Nephron (organoid): ENCODE measurements around the gene UPF3A.

Experiments used
- H3K27ac Mint-ChIP-seq, 3 experiments: 2 replicates each; pipeline ENCODE4 v1.8.0; 2020; ENCODE audit warnings: mixed read lengths in 3 of 3, mild to moderate bottlenecking in 2 of 3, moderate library complexity in 1 of 3
- H3K27me3 Mint-ChIP-seq: 2 replicates; pipeline ENCODE4 v1.8.0; 2021; ENCODE audit warnings: low read depth, mild to moderate bottlenecking, moderate library complexity, mixed read lengths
- H3K36me3 Mint-ChIP-seq: 2 replicates; pipeline ENCODE4 v1.8.0; 2020; ENCODE audit warnings: low read depth, mixed read lengths
- H3K4me1 Mint-ChIP-seq: 2 replicates; pipeline ENCODE4 v1.8.0; 2020; ENCODE audit warnings: mixed read lengths
- H3K4me3 Mint-ChIP-seq, 3 experiments: 2 replicates each; pipeline ENCODE4 v1.8.0; 2020; ENCODE audit warnings: mild to moderate bottlenecking in 3 of 3, mixed read lengths in 3 of 3, moderate library complexity in 2 of 3
- H3K9me3 Mint-ChIP-seq: 2 replicates; pipeline ENCODE4 v1.8.0; 2020; ENCODE audit warnings: mixed read lengths
- TF ChIP-seq, protein P1 (sequence below), 3 experiments: fragments of 200-600 bp; sonication (generic); IDR thresholded peaks; one replicate each; pipeline ENCODE4 v1.5.0; 2021; ENCODE audit warnings: antibody characterized with exemption in 3 of 3; ENCODE audit not compliant: unreplicated experiment in 3 of 3

Gene UPF3A

DNA sequence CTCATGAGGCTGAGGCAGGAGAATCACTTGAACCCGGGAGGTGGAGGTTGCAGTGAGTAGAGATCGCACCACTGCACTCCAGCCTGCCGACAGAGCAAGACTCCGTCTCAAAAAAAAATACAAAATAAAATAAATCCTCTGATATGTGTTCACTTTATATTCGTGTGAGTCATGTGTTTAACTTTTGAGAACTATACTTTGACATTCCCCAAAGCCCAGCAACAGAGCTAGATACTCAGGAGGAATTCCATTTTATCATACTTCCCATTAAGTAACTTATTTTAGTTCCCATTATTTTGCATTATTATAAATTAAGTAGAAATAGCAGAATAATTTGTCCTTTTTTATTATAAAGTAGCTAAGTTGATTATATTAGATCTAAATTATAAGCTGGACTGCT lies 29.6 kb downstream of the UPF3A start:
- Mint-ChIP-seq H3K27me3 (no peaks in the 10 kb centered on the region), H3K27ac (no peak overlapping the region), H3K4me1 (peaks cover 23% of the 10 kb centered on the region), H3K36me3 (peaks cover 15% of the 10 kb centered on the region), H3K4me3 (no peak overlapping the region), H3K9me3 (no peaks in the 10 kb centered on the region)
- TF ChIP-seq, protein P1, sequence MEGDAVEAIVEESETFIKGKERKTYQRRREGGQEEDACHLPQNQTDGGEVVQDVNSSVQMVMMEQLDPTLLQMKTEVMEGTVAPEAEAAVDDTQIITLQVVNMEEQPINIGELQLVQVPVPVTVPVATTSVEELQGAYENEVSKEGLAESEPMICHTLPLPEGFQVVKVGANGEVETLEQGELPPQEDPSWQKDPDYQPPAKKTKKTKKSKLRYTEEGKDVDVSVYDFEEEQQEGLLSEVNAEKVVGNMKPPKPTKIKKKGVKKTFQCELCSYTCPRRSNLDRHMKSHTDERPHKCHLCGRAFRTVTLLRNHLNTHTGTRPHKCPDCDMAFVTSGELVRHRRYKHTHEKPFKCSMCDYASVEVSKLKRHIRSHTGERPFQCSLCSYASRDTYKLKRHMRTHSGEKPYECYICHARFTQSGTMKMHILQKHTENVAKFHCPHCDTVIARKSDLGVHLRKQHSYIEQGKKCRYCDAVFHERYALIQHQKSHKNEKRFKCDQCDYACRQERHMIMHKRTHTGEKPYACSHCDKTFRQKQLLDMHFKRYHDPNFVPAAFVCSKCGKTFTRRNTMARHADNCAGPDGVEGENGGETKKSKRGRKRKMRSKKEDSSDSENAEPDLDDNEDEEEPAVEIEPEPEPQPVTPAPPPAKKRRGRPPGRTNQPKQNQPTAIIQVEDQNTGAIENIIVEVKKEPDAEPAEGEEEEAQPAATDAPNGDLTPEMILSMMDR (IDR thresholded peaks at IDR 0.05; ENCODE audit: unreplicated experiment in 3 of 3), result no peak

DNA sequence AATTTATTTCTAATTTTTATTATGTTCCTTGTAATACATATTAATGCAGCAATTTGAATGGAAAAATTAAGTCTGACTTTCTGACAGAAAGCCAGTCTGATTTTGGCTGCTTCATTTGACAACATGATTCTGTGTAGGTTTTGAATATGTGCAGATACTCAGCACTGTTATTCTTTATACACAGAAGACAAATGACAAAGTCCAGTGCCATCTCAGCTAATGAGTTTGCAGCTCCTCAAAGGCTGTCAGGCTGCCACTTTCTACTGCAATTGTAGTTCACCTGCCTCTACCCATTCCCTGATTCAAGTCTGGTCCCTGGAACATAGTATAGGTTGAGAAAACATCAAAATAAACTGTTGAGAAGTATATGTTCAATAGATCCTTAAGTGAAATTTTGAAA lies 30.0 kb downstream of the UPF3A start:
- Mint-ChIP-seq H3K27me3 (no peaks in the 10 kb centered on the region), H3K27ac (peak overlapping the region in 1 of 3 experiments; percentile 55), H3K4me3 (no peak overlapping the region), H3K9me3 (no peaks in the 10 kb centered on the region), H3K36me3 (peaks cover 12% of the 10 kb centered on the region), H3K4me1 (peaks cover 23% of the 10 kb centered on the region)
- TF ChIP-seq, protein P1 (IDR thresholded peaks at IDR 0.05; ENCODE audit: unreplicated experiment in 3 of 3), result no peak

DNA sequence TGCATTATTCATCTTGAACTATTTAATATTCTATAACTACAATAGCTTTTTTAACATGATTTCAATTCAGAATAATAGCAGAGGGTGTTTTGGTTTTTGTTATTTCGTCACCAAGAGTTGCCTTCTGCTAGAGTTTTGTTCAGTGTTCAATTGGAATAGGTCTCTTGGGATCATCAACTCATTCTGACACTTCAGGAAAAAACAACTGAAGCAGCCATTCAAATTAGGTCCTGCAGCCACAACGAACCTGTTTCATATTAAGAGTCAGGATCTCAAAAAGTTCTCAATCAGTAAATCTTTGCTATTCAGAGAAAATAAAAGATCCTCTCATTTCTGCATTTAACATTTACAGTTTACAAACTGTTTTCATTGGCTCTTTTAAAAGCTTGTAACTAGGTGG lies 30.5 kb downstream of the UPF3A start:
- H3K27ac Mint-ChIP-seq, result no peak overlapping the region
- no peaks in the 10 kb centered on the region for H3K27me3 Mint-ChIP-seq
- peaks cover 23% of the 10 kb centered on the region for H3K4me1 Mint-ChIP-seq
- peaks cover 7% of the 10 kb centered on the region for H3K36me3 Mint-ChIP-seq
- H3K9me3 Mint-ChIP-seq, result no peaks in the 10 kb centered on the region
- TF ChIP-seq, protein P1 (IDR thresholded peaks at IDR 0.05; ENCODE audit: unreplicated experiment in 3 of 3), result no peak
- H3K4me3 Mint-ChIP-seq, result peak overlapping the region in 2 of 3 experiments; percentile 25 to 38

DNA sequence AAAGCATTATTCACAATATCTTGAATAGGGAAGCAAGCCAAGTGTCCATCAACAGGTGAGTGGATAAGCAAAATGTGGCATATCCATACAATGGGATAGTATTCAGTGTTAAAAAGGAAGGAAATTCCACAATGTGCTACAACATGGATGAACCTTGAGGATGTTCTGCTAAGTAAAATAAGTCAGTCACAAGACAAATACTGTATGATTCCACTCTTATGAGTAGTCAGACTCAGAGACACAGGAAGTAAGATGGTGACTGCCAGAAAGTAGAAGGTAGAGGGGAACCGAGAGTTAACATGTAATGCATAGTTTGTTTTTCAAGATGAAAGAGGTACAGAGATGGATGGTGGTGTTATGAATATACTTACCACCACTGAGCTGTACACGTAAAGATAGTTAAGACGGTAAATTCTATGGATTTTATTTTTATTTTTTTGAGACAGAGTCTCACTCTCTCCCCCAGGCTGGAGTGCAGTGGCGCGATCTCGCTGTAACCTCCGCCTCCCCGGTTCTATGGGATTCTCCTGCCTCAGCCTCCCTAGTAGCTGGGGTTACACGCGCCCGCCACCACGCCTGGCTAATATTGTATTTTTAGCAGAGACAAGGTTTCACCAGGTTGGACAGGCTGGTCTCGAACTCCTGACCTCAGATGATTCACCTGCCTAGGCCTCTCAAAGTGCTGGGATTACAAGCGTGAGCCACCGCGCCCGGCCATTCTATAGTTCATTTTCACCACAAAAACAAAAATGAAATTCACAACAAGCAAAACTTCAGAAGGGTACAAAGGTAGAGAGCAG lies 31.9 kb downstream of the UPF3A start:
- Mint-ChIP-seq H3K4me3 (peak overlapping the region; percentile 83 to 92 (median 89)), H3K4me1 (peaks cover 23% of the 10 kb centered on the region), H3K36me3 (peaks cover 4% of the 10 kb centered on the region), H3K27ac (peak overlapping the region; percentile 87 to 98 (median 96)), H3K9me3 (no peaks in the 10 kb centered on the region), H3K27me3 (no peaks in the 10 kb centered on the region)
- TF ChIP-seq, protein P1 (IDR thresholded peaks at IDR 0.05; ENCODE audit: unreplicated experiment in 3 of 3), result no peak

DNA sequence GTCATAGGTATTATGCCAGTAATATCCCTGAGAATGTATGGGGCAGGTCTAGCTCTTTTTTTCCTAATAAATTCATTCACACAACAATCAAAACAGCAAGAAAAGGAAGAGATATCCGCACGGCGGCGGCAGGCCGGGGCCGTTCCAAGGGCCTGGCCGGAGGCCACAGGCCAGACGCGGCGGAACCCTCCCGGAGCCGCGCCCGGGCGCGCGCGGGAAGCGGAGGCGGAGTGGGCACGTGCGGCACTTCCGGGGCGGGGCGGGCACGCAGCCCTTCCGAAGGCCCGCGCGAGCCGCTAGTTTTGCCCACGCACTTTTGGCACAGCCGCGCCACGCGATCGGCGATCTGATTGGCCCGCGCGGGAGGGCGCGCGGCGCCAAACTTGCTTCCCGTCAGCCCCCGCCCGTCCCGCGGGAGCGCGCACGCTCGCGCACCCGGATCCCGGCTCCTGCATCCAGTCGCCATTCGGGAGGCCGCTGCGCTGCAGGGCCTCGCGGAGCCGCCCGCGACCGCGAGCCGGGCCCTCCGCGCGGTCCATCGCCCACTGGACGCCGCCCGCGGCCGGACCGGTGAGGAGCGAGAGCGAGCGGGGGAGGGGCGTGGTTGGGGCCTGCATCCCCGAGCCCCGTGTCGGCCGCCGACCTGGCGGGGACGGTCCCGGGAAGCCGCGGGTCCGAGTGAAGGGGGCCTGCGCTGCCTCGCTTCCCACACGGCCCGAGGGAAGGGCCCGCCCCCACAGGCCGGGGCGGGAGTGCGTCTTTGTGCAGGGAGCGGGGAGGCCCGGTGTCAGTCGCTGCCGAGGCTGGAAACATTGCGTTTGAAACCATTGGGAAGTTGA lies 32.9 kb downstream of the UPF3A start, which contains the start of gene CHAMP1:
TSS of gene CHAMP1 (plus strand) at position 430 of the 839 bp plus-strand sequence. CDS start 9,340 bp downstream, outside the sequence.
- Mint-ChIP-seq H3K36me3 (peaks cover 6% of the 10 kb centered on the region), H3K9me3 (no peaks in the 10 kb centered on the region), H3K27ac (peak within 1 kb of the TSS; percentile 87 to 98 (median 96)), H3K4me1 (peaks cover 30% of the 10 kb centered on the region), H3K27me3 (no peaks in the 10 kb centered on the region), H3K4me3 (peak within 1 kb of the TSS; percentile 85 to 92 (median 89))
- TF ChIP-seq, protein P1 (IDR thresholded peaks at IDR 0.05; ENCODE audit: unreplicated experiment in 3 of 3), result no peak
